ENCODE measurements around the gene COL4A1.

DNA sequence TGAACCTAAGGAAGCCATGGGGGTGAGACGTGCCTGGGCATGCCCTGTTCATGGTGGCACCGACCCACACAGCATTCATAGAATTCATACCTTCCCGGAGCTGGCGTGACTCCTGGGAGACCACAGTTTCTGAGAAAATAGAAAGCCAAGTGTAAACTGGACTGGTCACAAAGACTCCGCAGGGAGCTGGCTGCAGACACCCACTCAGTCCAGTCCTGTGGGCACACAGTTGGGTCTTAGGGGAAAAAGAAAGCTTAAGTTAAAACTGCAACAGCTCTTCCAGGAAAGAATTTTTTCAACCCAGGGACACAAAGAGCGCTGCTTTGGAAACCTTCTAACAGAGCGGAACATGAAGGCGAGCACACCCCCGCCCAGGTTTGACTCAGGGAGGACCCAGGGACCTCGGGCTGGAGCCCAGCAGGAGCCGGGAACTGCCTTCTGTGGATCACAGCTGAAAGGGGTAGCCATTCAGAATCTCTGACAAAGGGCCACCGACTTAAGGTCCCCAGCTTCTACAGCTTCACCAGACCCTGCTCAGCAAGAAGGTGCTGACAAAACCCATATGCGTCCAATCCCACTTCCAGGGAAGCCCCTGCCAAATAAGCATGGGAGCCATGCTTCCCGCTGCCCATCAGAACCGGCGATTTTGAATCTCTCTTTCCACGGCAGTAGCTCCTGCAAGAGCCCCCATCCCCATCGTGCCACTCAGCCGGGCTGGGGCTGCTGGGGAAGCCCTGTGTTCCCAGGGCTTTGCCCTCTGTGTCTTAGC lies 183.7 kb downstream of the COL4A1 start:
- TF ChIP-seq NFRKB (IDR thresholded peaks at IDR 0.05): no peak
- no peak for TF ChIP-seq SP1 (IDR thresholded peaks at IDR 0.05)

All from HEK293T (cell line).